Neuron (in vitro differentiated cells): ENCODE measurements around the gene SYNE2.

Experiments
- H2AFZ ChIP-seq: one replicate; pipeline ENCODE4 v1.6.1; 2013; ENCODE audit warnings: low read depth, mild to moderate bottlenecking, inconsistent platforms, low read length, moderate library complexity
- H3K27me3 ChIP-seq: one replicate; pipeline ENCODE4 v1.6.1; 2013; ENCODE audit warnings: low read length; ENCODE audit not compliant: insufficient read depth
- H3K36me3 ChIP-seq: one replicate; pipeline ENCODE4 v1.6.1; 2013; ENCODE audit warnings: low read length; ENCODE audit not compliant: insufficient read depth
- H3K4me1 ChIP-seq: one replicate; pipeline ENCODE4 v1.6.1; 2013; ENCODE audit warnings: low read length; ENCODE audit not compliant: insufficient read depth
- H3K4me3 ChIP-seq: 2 replicates; pipeline ENCODE4 v1.5.1; 2013; ENCODE audit warnings: mild to moderate bottlenecking, low read length, moderate library complexity
- H3K9me3 ChIP-seq: one replicate; pipeline ENCODE4 v1.6.1; 2013; ENCODE audit warnings: low read length

SYNE2 gene

GRCh38 chr14:64265222-64265621 lies 412.4 kb downstream of the SYNE2 start:
- Histone ChIP-seq H3K4me3 (no peak overlapping the region), H3K4me1 (no peaks in the 10 kb centered on the region), H3K9me3 (no peaks in the 10 kb centered on the region), H2AFZ (no peak overlapping the region), H3K27me3 (no peaks in the 10 kb centered on the region), H3K36me3 (no peaks in the 10 kb centered on the region)

- Histone ChIP-seq H3K9me3 (no peaks in the 10 kb centered on the region), H3K4me3 (no peak overlapping the region), H2AFZ (peak overlapping the region; percentile 10), H3K27me3 (no peaks in the 10 kb centered on the region), H3K36me3 (no peaks in the 10 kb centered on the region), H3K4me1 (no peaks in the 10 kb centered on the region)
These were observed 413.4 kb downstream of the SYNE2 start for GRCh38 chr14:64266239-64266638.

GRCh38 chr14:64272019-64272418 lies 419.2 kb downstream of the SYNE2 start:
- peaks cover 1% of the 10 kb centered on the region for H3K9me3 ChIP-seq
- H3K27me3 ChIP-seq, result no peaks in the 10 kb centered on the region
- H2AFZ ChIP-seq, result no peak overlapping the region
- H3K4me1 ChIP-seq, result no peaks in the 10 kb centered on the region
- H3K4me3 ChIP-seq, result no peak overlapping the region
- no peaks in the 10 kb centered on the region for H3K36me3 ChIP-seq
